Lung (tissue), 12 donors: ENCODE results near the gene KCNE3. TPM values are rescaled to one million over a fixed set of nuclear protein-coding genes. Genes with fewer than 3 reads are reported as not detected.

Experiments
- ATAC-seq: fragments of 200-7000 bp; cut with Tn5 transposase; one replicate; pipeline ENCODE4 v1.9.1; 2020; ENCODE audit warnings: moderate number of reproducible peaks; ENCODE audit not compliant: insufficient read depth, low FRiP score
- DNase-seq, 3 donors: peaks; one replicate each; pipeline ENCODE4 v3.0.0-alpha.2; 2013 to 2017
- H3K27ac ChIP-seq, 2 donors: one replicate each; pipeline ENCODE4 v1.5.1; 2013; ENCODE audit warnings: mild to moderate bottlenecking in 2 of 2, moderate library complexity in 2 of 2, control low read depth in 1 of 2, inconsistent platforms in 1 of 2, low read depth in 1 of 2, low read length in 1 of 2
- H3K27me3 ChIP-seq, 3 donors: one replicate each; pipeline ENCODE4 v1.5.1; 2013; ENCODE audit warnings: low read length in 2 of 3; ENCODE audit not compliant: control insufficient read depth in 3 of 3, insufficient read depth in 3 of 3
- H3K36me3 ChIP-seq, 4 donors: one replicate each; pipeline ENCODE4 v1.5.1; 2013; ENCODE audit warnings: low read length in 4 of 4, mild to moderate bottlenecking in 1 of 4, moderate library complexity in 1 of 4; ENCODE audit not compliant: control insufficient read depth in 4 of 4, insufficient read depth in 4 of 4
- H3K4me1 ChIP-seq, 5 donors: one replicate each; pipeline ENCODE4 v1.5.1; 2013; ENCODE audit warnings: low read length in 5 of 5, mild to moderate bottlenecking in 2 of 5, moderate library complexity in 1 of 5; ENCODE audit not compliant: control insufficient read depth in 5 of 5, insufficient read depth in 5 of 5
- H3K4me3 ChIP-seq: one replicate; pipeline ENCODE4 v1.5.1; 2013; ENCODE audit warnings: mild to moderate bottlenecking, control low read depth, moderate library complexity
- H3K9ac ChIP-seq, 2 donors: one replicate each; pipeline ENCODE4 v1.5.1; 2013; ENCODE audit warnings: low read length in 2 of 2, control low read depth in 1 of 2; ENCODE audit not compliant: insufficient read depth in 1 of 2
- H3K9me3 ChIP-seq, 4 donors: one replicate each; pipeline ENCODE4 v1.5.1; 2013; ENCODE audit warnings: low read length in 3 of 4, mild to moderate bottlenecking in 1 of 4, moderate library complexity in 1 of 4; ENCODE audit not compliant: control insufficient read depth in 4 of 4, insufficient read depth in 3 of 4
- WGBS, 2 donors: extraction: QIAGEN DNeasy Blood & Tissue Kit; methylation state at CpG; one replicate each; pipeline ENCODE4 v1.1.7; 2013; 5-methylcytosine and 5-hydroxymethylcytosine counted together
- polyA plus RNA-seq, 2 donors: library from polyadenylated mRNA; stranded (reverse); fragments of 200-250 nt; gene quantifications; one replicate each; pipeline ENCODE4 v1.2.1, GENCODE V29; 2013
- total RNA-seq, 2 donors: library from RNA; depleted of rRNA in 1 of 2; stranded (reverse); fragments of >200 nt in 1 of 2; gene quantifications; one replicate each; pipeline ENCODE4 v1.2.1, GENCODE V29; 2014 to 2021
- TF ChIP-seq, protein P1 (sequence below): IDR thresholded peaks from 2 replicates; pipeline ENCODE4 v1.5.1; 2012; ENCODE audit warnings: mild to moderate bottlenecking; ENCODE audit errors: control extremely low read depth, extremely low read depth
- donor health status: control.
- donor health status: control.
- donor health status: Bipolar disorder and iron deficiency.
- donor health status: healthy.
- donor health status: DM: yes; HTN: yes; CAD: no.

Gene KCNE3
- total and polyA plus RNA-seq, 4 donors: 10.8 to 19.8 (median 14.4) TPM

- WGBS, 2 donors: 95 to 96% methylated on average over 1 of the region's 1 CpG
- H3K27me3 ChIP-seq: no peaks in the 10 kb centered on the region
- no peak for DNase-seq
Measured at GRCh38 chr11:74438681-74439080, 28.7 kb downstream of the KCNE3 start.

DNA sequence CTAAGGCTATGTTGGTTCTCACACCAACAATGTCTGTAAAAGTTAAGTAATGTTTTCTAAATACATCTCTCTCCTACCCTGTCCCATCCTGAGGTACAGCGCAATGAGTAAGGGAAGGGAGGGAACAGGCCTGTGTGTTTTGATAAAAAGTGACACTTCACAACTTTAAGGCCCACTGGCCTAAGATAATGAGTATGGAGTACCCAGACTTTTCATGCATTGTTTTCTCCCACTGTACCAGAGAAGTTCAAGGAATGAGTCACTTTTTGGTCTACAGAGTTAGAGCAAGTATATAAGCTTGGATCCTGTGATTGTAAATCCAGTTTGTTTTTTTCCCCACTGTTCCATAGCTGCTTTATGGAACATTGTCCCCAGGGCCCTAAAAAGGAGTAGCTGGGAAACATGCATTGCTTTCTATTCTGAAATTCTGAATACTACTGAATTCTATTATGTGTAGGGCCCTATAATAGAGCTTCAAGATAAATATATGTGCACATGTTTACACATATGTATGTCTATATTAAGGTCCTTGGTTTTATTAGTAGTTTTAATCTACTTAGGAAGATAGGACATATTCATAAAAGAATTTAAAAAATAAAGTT is 29.8 kb downstream of the KCNE3 start:
- ATAC-seq (no peak), DNase-seq (no peak)
- no peaks in the 10 kb centered on the region for H3K36me3 ChIP-seq
- H3K27ac ChIP-seq: no peak overlapping the region
- WGBS, 2 donors: 95 to 97% methylated on average over 1 of the region's 1 CpG
- H3K9me3 ChIP-seq: no peaks in the 10 kb centered on the region
- no peak overlapping the region for H3K9ac ChIP-seq
- no peaks in the 10 kb centered on the region for H3K27me3 ChIP-seq
- H3K4me3 ChIP-seq: no peak overlapping the region
- H3K4me1 ChIP-seq: no peaks in the 10 kb centered on the region
- TF ChIP-seq, protein P1, sequence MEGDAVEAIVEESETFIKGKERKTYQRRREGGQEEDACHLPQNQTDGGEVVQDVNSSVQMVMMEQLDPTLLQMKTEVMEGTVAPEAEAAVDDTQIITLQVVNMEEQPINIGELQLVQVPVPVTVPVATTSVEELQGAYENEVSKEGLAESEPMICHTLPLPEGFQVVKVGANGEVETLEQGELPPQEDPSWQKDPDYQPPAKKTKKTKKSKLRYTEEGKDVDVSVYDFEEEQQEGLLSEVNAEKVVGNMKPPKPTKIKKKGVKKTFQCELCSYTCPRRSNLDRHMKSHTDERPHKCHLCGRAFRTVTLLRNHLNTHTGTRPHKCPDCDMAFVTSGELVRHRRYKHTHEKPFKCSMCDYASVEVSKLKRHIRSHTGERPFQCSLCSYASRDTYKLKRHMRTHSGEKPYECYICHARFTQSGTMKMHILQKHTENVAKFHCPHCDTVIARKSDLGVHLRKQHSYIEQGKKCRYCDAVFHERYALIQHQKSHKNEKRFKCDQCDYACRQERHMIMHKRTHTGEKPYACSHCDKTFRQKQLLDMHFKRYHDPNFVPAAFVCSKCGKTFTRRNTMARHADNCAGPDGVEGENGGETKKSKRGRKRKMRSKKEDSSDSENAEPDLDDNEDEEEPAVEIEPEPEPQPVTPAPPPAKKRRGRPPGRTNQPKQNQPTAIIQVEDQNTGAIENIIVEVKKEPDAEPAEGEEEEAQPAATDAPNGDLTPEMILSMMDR: no peak

More at GRCh38 chr11:74438681-74439080, 28.7 kb downstream of the KCNE3 start:
- Histone ChIP-seq H3K36me3 (no peaks in the 10 kb centered on the region), H3K4me1 (peaks cover 0 to 8% (median 0%) of the 10 kb centered on the region in 5 donors), H3K4me3 (no peak overlapping the region), H3K9ac (no peak overlapping the region), H3K27ac (no peak overlapping the region), H3K9me3 (no peaks in the 10 kb centered on the region)
- TF ChIP-seq, protein P1: no peak
- no peak for ATAC-seq

DNA sequence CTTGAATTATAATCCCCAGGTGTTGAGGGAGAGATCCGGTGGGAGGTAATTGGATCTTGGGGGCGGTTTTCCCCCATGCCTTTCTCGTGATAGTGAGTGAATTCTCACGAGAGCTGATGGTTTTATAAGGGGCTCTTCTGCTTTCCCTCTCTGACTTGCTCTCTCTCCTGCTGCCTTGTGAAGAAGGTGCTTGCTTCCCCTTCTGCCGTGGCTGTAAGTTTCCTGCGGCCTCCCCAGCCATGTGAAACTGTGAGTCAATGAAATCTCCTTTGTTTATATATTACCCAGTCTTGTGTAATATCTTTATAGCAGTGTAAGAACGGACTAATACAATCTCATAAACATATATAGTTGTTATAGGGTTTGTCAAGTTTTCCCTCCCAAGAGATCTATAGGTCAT is 32.8 kb downstream of the KCNE3 start:
- 50 to 61% methylated on average over 7 of the region's 7 CpGs for WGBS, 2 donors
- no peaks in the 10 kb centered on the region for H3K27me3 ChIP-seq
- no peak overlapping the region for H3K9ac ChIP-seq
- H3K4me1 ChIP-seq: no peaks in the 10 kb centered on the region
- ATAC-seq (no peak), DNase-seq (peak in 1 of 3 donors; percentile 5)
- TF ChIP-seq, protein P1: no peak
- no peaks in the 10 kb centered on the region for H3K9me3 ChIP-seq
- no peaks in the 10 kb centered on the region for H3K36me3 ChIP-seq
- no peak overlapping the region for H3K4me3 ChIP-seq
- no peak overlapping the region for H3K27ac ChIP-seq

DNA sequence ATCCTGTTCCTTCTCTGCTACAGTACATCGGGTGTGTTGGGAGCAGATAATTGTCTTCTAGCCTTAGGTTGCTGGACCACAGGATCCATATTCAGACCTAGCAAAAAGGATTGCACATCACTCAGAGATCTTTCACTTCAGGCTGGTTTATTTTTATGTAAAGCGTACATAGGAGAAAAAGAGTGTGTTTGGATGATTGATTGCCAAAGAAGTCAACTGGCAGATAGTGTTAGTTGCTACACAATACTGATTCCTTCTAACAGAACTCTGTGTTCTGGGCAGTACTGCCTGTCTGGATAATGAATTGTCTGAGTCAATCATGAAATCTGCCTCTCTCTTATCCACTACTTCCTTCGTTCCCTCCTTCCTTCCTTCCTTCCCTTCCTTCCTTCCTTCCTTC is 38.1 kb downstream of the KCNE3 start:
- ATAC-seq (no peak), DNase-seq (no peak)
- no peak overlapping the region for H3K27ac ChIP-seq
- H3K9me3 ChIP-seq: no peaks in the 10 kb centered on the region
- 73 to 78% methylated on average over 3 of the region's 3 CpGs for WGBS, 2 donors
- H3K36me3 ChIP-seq: no peaks in the 10 kb centered on the region
- no peaks in the 10 kb centered on the region for H3K4me1 ChIP-seq
- no peaks in the 10 kb centered on the region for H3K27me3 ChIP-seq
- H3K4me3 ChIP-seq: no peak overlapping the region
- H3K9ac ChIP-seq: no peak overlapping the region
- TF ChIP-seq, protein P1: no peak
